Renal cortical epithelial cell (primary cell): ENCODE data around the gene GPC3. TPM values are rescaled to one million over a fixed set of nuclear protein-coding genes. Genes with fewer than 3 reads are reported as not detected.

ENCODE experiments used
- DNase-seq: peaks from one replicate; pipeline ENCODE4 v3.0.0-alpha.2; 2011; ENCODE audit warnings: low read depth
- total RNA-seq: library from RNA; depleted of rRNA; stranded (reverse); fragments of >200 nt; gene quantifications from 2 replicates; pipeline ENCODE4 v1.2.3, GENCODE V29; 2014

GPC3 gene
- total RNA-seq, 1 donor from 2014 or later, result 1.8 TPM

- peak; percentile 54 for DNase-seq
Observed at GRCh38 chrX:133523081-133523487, 462.3 kb downstream of the GPC3 start.

GRCh38 chrX:133516686-133517085 is 468.7 kb downstream of the GPC3 start:
- no peak for DNase-seq

GRCh38 chrX:133514486-133514885 is 470.9 kb downstream of the GPC3 start:
- DNase-seq, result no peak

GRCh38 chrX:133513123-133513522 is 472.3 kb downstream of the GPC3 start:
- no peak for DNase-seq

- no peak for DNase-seq
Observed at GRCh38 chrX:133511041-133511440, 474.4 kb downstream of the GPC3 start.

- no peak for DNase-seq
Observed at GRCh38 chrX:133497356-133497755, 488.0 kb downstream of the GPC3 start.

- peak; percentile 51 for DNase-seq
Observed at GRCh38 chrX:133495464-133496391, 489.7 kb downstream of the GPC3 start.

- DNase-seq, result peak; percentile 31
Observed at GRCh38 chrX:133493366-133493765, 492.0 kb downstream of the GPC3 start.

GRCh38 chrX:133490955-133491354 is 494.4 kb downstream of the GPC3 start:
- peak; percentile 4 for DNase-seq
